NCI-H82 treated with DMSO at 0.1 percent for 48 hours (cell line): ENCODE data around the gene MMRN1.

Experiments used
- DNase-seq: peaks from one replicate; lab custom pipeline; 2025; ENCODE audit not compliant: unreplicated experiment; lab: John Stamatoyannopoulos, UW

The MMRN1 gene

DNA sequence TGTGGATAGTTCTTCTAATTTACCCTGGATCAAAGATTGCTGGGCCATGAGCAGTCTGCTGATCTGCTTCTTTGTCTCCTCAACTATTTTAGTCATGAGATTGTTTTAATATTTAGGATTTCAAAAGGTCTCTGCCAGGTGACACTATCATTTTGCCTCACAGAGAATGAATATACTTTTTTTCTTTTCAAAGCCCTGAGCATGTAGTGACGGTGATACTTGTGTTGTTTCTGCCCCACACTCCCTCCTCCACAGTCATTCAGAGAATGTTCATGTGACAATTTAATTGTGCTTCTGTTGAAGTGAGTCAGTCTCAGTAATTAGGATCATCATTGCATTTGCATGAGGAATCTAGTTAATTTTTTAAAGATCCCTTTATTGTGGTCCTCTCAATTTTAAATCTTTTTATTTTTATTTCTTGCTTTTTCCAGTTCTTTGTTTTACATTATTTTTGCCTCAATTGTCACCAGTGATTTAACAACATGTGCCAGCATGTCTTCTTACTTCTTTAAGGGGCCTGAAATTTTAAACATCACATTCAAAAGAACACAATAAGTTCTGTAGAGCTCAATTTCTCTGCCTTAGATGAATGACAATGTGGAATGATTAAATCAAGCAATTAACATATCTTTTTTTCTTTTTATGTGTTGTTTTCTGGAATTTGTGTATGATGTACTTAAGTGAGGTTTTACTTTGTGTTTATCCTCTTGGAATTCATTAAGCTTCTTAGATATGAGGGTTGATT, 12.3 kb downstream of the MMRN1 start:
- no peak for DNase-seq

DNA sequence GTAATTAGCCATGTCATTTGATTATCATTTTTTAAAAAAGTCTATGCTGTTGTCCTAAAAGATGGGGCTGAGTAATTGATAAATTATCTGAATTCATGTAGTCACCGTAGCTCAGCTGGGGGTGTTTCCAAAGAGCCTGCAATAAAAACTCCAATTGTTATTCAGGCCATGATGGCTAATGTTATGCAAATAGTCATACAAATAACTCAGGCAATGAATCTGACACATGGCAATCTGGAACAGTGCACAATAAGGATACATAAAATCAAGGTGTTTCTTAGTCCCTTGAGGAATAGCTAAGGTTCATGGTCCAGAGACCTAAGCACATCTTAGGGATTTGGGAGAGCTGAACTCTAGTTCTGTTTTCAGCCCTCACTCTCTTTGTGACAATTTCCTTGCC, 15.2 kb downstream of the MMRN1 start:
- DNase-seq: no peak

DNA sequence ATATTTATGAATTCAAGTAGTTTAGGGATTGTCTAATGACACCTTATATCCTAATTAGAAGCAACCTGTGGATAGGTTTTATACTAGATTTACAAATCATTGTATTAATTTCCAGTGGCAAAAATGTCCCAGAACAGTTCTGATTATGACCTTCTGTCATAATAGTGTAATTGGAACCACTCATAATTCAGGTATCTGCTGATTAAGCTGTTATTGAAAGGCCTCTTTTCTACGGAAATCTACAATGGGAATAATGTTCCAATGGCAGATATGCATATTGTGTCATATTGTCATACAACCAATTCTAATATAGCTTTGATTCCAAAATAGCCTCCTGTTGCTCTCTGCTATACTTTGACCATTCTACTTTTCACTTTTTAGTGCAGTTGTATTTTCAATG, 19.0 kb downstream of the MMRN1 start:
- no peak for DNase-seq

DNA sequence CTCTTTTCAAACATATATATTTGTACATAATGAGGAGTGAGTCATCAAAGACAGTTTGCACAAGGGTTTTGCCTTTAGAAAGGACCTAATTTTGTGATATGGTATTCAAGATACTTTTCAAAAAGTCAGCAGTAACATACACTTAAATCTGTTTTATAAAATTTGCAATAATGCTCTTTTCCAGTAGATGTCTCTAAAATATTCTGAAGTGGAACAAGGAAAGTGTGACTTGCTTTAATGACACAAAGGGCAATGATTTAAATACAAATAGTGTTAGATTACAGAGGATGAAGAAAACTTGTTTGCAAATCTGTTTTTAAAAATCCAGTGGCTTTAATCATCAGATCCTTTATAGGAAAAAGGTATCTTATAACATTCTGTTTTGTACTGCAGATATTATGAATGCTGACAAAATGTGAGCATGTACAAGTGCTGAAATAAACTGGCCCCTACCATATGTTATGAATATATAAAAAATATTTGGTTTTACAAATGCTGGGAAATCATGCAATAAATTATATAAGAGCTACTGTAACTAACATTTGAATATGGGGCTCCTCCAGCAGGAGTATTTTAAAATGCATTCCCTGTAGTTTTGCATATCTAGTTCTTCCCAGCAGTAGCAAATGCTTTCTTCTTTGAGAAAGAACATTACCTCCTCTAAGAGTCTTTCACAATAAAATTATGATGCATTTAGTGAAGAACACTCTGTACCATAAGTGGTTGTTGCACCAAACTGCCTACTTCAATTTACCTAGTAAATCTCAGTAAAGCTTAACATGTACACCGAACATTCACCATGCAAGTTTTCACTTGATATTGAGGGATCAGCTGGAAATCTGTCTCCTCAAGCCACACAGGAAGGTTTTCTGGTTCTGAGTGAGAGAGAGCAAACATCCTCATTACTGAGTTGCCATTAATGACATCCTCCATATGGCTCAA, 20.2 kb downstream of the MMRN1 start:
- DNase-seq: no peak

DNA sequence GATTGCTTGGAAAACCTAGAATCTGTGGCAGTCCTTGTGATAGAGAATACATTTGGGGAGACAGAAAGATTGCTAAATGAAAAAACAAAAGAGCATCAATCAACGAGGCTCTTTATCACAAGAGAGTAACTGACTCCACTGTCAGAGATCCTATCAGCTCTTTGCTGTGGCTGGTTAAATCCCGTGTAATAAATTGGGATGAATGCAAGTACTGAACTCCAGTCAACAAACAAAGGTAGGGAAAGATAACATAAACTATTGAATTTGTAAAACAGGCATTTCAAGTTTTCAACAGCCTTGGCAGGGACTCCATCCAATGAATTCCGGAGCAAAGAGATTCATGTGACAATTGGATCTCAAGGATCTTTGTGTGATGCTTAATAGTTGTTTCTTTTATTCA, 21.3 kb downstream of the MMRN1 start:
- no peak for DNase-seq

DNA sequence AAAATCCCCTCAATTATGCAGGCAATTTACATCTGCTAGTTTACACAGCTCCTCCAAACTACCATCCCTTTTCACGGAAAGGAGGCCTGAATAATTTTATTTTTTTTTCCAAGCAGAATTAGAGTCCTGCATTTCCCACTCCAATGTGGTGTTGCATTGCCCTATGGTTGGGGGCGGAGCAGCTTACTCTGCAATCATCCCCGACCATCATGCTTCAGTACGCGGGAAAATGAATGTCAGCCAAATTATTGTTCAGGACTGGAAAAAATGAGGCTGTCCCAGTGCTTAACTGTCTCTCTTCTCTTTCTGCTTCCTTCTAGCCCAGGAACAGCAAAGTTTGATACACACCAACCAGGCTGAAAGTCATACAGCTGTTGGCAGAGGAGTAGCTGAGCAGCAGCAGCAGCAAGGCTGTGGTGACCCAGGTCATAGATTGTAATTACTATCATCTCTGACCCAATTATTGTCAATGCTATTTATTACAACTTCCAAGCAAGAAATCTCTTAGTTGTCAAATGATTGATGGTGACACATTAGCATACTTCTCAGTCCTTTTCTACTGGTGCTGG, 28.3 kb downstream of the MMRN1 start:
- no peak for DNase-seq

DNA sequence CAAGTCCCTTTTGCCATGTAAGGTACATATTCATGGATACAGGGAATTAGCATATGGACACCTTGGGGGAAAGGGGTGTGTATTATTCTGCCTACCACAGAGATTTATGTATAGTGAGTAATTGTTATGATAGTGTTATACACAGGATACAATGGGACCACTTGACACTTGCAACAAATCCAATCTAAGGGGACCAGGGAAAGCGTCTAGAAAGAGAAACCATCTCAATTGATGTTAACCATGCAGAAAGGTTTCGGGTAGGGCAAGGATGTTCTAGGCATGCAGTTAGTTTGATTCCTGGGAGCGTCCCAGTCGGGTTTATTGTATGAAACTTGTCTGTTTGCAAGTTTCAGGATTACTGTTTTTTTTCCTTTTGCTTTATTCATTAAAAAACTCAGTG, 34.2 kb downstream of the MMRN1 start:
- no peak for DNase-seq

DNA sequence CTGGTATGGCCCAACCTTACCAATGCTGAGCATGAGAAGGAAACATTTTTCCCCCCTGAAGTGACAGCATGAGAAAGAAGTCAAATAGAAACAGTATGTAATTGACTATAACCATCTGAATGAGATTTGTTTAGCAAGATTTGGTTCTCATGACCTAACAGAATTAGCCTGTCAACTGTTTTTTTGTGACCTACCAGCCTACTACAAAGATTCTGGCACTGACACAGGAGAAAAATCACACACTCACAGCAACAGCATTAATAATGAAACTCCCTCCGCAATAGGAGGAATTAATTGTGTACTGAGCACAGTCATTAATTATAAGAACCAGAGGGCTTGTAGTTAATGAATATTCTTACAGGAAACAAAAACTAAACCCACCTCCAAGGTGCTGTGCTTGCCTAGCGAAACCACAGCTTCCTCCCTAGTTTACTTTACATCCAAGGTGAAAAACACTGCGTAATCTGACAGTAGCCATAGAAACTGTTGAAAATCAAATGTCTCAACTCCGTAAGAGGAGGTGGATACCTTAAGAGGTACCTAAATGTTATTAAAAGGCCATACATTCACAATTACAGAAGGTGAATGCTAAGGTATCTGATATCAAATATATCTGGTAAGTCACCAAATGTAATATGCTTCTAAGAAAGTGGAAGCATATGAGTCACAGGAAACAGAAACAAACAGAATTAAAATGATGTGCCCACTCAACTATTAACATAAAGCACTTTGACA, 34.9 kb downstream of the MMRN1 start:
- DNase-seq: no peak

DNA sequence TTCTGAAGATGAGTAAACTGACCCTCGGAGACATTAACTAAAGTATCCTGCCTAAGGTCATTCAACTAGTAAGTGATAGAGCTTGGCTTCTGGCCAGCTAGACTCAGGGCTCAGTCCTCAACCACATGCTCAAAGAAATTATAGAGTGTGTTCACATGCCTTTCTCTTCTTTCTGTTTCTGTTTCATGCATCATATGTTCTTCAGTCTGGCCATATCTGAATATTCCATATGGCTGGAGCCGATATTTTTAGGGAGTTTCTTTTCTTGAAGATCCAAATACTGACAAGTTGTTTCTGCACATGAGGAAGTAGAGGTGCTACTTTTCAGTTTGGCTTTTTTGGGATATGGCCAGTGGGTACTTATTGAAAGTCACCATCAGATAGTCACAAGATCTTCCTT, 44.9 kb downstream of the MMRN1 start:
- no peak for DNase-seq

DNA sequence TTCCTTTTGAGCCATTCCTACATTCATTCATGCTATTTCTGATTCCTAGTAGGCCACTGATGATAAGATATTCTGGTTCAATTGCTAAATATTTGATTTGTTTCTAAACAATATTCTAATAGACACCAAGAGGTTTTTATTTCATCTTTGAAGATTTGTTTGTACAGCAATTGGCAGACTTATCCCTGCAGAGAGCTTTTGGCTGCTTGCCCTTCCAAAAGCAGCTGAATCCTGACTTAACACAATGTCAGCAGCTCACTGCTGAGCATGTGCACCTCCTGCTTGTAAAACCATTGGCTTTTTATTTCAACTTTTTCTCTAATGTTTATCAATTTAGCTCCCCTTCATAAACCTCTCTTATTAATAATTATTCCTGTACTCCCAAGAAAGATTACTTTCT, 45.3 kb downstream of the MMRN1 start:
- DNase-seq: no peak

DNA sequence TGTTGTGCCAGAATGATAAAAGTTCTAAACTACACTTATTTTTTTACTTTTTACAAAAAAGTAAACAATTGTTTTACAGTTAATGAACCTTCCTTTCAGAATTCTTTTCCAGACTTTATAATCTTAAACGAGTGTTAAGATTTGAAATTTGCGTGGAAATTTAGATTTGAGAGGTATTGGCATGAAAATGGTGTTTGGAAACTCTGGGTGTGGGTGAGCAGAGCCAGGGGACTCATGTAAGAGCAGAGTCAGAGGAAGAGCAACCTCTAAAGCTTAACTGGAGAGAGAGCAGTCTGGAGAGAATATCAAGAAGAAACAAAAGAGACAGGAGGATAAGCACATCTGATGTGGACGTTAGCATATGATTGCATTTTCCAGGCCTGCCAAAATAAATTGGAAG, 48.2 kb downstream of the MMRN1 start:
- DNase-seq: no peak

DNA sequence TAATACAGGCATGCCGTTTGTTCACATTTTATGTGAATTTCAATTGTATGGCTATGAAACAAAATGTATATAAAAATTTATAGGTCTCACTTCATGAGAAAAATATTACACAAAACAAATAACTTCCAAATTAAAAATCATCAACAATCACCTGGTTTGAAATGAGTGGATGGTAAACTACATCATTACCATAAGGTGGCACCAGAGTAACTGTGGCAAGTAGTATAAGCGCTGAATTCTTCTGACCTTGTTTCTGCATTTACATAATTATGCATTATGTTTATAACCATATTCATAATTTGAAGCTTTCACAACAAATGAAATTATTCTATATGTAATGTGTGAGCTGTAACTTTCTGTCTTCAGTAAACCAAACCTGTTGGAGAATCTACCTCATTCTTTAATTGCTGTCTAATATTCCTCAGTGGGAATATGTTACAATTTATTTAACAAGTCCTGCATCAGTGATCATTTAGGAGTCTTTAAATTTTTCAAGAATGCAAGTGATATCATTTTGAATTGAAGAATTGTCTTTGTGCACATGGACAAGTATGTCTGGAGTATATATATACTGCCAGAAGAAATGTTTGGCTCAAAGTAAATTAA, 55.2 kb downstream of the MMRN1 start:
- DNase-seq: no peak

DNA sequence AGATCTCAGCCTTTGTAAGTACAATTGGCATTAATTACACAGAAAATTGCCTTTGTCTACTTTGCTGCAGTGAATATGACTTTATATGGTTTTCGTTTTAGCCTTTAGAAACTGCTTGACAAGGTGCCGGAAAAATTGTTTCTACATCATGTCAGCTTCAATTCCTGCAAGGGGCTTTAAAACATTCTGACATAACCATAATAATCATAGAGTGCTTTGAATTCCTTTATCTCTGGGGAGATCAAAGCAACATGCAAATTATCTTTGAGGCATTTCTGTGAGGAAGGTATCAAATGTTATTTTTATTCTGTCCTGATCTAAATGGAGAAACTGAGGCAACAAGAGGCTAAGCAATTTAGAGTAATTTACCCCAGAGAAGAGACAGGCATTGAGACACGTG, 57.8 kb downstream of the MMRN1 start:
- DNase-seq: no peak

DNA sequence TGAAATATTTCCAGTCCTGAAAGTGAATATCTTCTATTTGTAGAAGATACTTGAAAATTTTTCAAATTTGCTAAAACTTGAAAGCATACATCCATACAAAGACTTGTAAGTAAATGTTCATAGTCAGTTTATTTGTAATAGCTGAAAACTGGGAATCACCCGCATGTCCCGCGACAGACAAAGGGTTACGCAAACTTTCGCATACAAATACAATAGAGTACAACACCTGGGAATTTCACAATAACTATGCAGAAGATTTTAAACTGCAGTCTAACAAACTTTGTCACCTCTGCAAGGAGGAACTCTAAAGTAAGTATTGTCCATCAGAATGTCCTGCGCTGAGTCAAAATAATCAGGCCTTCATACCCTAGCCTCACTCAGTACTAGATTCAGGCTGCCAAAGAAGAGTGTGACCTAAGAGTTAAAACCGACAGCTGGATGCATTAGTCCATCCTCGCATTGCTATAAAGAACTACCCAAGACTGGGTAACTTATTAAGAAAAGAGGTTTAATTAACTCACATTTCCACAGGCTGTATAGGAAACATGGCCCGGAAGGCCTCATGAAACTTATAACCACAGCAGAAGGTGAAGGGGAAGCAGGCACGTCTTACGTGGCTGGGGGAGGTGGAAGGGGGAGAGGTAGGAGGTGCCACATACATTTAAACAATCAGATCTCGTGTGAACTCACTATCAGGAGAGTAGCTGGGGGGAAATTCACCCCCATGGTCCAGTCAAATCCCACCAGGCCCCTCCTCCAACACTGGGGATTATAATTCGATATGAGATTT, 60.4 kb downstream of the MMRN1 start:
- no peak for DNase-seq

DNA sequence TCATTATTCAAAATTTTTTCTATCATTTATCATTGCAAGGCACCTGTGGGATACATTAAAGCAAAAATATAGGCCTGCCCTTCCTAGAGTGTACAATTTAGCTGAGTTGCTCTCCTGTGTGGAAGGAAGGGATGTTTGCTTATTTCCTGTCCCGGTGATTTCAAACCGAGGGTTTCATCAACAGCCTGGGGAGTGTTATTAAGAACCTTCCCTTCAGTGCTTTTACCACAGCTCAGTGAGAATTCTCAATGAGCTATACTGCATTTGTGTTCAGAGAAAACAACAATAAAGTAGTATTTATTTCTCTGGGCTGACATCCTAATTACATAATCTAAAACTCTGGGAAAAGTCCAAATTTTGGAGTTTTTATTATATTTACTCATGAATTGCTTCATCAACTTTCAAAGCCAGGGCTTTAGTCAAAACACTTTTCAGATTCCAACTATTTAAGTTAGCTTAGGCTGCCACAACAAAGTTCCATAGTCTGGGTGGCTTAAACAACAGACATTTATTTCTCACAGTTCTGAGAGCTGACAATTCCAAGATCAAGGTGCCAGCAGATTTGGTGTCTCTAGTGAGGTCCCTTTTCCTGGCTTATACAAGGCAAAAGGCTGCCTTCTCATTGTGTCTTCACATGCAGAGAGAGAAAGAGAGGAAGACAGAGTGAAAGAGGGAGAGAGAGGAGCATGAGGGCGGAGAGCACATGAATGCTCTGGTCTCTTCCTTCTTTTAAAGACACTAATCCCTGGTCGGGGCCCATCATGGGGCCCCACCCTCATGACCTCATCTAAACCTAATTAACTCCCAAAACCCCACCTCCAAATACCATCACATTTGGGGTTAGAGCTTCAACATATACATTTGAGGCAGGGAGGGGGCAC, 62.6 kb downstream of the MMRN1 start:
- no peak for DNase-seq

DNA sequence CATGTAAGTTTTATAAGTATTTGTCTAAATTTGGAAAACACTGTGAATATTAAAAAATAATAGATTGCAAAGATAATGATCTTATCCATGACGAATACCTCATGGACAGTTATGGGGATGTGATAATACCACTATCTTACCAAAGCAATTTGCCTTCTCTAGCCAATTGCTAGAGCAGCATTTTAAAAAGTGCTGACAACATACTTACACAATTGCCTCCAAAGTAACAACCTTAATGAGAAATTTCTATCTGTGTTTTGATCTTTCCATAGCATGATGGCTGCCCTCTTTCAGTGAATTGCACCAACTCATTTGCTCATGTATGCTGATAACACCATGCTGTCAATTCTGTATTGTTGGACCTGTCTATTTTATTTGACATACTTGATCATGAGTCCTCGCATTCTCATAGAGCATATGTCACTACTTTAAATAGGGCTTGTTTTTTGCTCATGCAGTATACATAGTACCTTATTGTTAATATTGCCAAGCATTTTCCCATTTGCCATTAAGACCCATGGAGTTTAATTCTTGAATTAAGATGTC, 87.2 kb downstream of the MMRN1 start:
- DNase-seq: no peak

DNA sequence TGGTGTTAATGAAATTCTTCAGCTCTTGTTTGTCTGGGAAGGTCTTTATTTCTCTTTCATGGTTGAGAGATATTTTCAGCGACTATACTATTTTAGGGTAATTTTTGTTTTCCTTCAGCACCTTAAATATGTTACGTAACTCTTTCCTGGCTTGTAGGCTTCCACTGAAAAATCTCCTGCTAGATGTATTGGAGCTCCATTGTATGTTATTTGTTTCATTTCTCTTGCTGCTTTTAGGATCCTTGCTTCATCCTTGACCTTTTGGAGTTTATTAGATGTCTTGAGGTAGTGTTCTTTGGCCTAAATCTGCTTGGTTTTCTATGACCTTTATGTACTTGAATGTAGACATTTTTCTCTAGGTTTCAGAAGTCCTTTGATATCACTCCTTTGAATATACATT, 93.6 kb downstream of the MMRN1 start:
- DNase-seq: no peak

DNA sequence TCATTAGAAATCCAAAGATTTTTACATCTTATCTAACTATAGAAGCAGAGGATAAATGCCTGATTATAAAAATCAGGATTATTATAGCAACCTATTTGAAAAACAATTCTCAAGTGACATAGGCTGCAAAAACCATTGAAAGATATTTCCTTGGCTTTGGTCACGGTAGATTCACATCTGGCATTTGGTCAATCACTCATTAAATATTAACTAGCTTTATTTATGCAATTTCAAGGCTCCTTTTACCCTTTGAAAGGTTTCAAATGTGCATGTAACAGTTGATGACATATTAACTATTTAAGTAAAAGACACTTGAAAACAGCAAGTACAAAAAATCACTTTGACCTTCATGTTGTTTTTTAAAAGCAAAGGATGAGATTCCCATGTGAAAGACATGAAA, 98.1 kb downstream of the MMRN1 start:
- DNase-seq: no peak
